Hematopoietic multipotent progenitor cell treated with erythropoietin and hydrocortisone succinate and interleukin-3 and kit ligand, for 8 days (in vitro differentiated cells): ENCODE data around the gene ETV5.

Experiments used
- DNase-seq: peaks from one replicate; pipeline ENCODE4 v3.0.0-alpha.2; 2015

Gene ETV5

DNA sequence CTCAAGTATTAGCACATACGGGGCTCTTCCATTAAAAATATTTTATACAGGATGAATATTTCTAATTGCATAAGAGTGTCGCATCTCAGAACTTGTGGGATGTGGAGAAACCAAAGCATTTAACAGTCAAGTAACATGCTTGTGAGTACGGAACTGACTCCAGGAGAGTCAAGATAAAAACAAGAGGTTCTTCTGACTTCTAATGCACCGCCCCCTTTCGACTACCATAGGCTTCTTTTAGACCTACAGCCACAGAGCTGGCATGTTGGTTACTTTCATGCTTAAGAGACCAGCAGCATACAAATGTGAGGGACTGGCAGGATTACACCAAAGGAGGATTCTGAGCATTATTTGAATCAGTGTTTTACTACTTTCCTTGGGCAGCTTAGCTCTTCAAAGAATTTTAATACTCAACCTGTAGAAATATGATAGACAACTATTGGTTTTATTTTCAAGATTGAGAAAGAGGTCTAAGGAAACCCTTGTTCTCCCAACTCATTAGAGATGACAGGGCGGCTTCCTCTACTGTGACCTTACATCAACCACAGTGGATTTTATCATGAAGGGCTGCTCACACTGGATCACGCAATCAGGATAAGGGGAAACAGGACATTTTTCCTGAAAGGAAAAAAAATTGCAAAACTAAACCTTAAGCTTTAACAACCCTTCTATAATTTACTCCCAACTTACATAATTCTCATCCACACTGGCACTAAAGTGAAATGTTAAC is 14.0 kb downstream of the ETV5 start:
- DNase-seq, result no peak

- no peak for DNase-seq
These were observed 14.6 kb downstream of the ETV5 start for GRCh38 chr3:186094271-186094670.

- no peak for DNase-seq
These were observed 15.5 kb downstream of the ETV5 start for GRCh38 chr3:186093271-186093900.

- DNase-seq, result no peak
These were observed 16.4 kb downstream of the ETV5 start for GRCh38 chr3:186092360-186093070.

GRCh38 chr3:186090901-186091300 is 18.0 kb downstream of the ETV5 start:
- DNase-seq, result no peak

DNA sequence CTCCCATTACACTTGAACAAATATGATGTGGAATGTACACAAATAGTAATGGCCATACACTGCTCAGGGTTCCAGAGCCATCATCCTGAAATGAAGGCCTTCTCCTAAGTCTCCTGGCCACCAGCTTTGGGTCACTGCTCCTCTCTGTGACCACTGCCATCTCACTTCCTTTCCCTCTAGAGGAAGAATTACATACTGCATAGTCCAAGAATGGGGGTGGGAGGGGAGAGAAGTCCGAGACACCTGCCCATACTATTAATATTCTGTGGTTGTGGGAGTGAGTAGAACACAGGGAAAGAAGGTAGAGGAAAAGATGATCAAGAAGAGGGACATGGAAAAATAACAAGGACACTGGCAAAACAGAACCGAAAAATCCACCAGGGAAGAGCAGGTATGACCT is 20.6 kb downstream of the ETV5 start:
- no peak for DNase-seq

GRCh38 chr3:186084264-186084663 is 24.6 kb downstream of the ETV5 start:
- no peak for DNase-seq

GRCh38 chr3:186083746-186084145 is 25.1 kb downstream of the ETV5 start:
- no peak for DNase-seq

DNA sequence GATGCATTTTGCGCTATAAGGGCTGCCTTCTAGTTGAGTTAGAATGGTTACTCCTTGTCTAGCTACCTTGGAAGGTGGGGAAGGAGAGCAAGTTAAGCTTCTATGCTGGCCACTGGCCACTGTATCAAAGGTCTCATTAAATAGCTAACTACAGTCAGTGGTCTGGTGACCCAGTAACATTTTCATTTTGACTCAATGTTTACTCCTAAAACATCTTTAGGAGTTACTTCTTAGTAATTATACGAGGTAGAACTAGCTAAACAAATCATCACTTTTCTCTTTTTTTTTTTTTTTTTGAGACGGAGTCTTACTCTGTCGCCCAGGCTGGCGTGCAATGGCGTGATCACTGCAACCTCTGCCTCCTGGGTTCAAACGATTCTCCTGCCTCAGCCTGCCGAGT is 26.7 kb downstream of the ETV5 start:
- no peak for DNase-seq

DNA sequence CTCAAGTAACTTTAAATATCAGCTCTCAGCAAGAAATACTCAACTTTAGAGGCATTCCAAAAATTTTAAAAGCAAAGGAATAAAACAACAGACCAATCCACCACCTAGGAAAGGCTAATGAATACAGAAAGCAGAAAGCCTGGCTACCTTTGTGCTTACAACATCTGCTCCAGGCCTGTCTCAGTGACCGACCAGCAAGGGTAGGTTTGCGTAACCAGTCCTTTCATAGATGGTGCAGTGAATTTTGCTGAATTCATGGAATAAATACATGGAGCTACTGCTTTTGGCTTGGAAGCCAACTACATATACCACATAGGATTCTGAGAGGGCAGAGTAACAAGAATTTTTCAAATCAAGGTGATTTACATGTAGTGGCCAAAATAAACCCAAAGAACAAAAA is 27.2 kb downstream of the ETV5 start:
- no peak for DNase-seq

DNA sequence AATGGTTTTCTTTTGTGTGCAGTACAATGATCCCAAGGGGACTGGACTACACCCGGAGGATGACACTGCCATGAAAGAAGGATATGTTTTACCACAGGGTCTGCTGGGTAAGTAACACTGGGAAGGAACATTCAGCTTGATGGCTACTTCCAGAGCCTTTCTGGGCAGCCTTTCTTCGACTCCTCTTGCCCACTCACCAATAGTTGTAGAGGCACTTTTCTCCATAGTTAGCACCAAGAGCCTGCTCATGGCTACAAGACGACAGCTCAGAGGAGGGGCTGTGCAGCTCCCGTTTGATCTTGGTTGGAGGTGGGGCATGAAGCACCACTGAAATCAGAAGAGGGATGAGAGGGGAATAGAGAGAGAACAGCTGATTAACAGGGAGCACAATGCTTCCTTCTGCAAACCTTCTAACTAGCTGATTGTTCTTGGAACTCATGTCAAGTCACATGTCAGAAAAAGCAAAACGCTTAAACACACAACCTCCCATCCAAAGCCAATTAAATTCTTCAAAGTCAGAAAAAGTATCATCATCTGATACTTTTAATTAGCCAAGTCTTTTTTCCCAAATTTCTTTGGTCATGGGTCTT is 27.9 kb downstream of the ETV5 start:
- DNase-seq, result no peak

DNA sequence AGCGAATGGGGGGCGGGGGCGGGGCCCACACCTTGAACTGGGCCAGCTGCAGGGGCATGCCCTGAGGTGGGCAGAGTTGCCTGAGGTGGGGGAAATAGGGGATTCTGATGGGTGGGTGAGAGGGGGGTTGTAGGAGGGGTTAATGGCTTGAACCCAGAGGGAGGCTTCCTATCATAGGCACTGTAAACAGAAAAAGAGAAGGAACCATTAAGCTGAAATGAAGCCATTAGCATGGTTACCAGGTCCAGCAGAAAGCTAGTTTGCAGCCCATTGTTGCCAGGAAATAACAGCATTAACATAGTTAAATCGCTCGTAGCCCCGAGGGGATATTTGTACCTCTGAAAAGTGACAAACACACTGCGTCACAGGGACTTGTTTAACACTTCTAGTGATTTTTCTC is 29.0 kb downstream of the ETV5 start:
- no peak for DNase-seq

GRCh38 chr3:186077466-186077865 is 31.4 kb downstream of the ETV5 start:
- no peak for DNase-seq

- DNase-seq, result no peak
These were observed 32.8 kb downstream of the ETV5 start for GRCh38 chr3:186075931-186076567.

GRCh38 chr3:186075489-186075888 is 33.4 kb downstream of the ETV5 start:
- DNase-seq, result no peak

- no peak for DNase-seq
These were observed 35.2 kb downstream of the ETV5 start for GRCh38 chr3:186073641-186074040.

DNA sequence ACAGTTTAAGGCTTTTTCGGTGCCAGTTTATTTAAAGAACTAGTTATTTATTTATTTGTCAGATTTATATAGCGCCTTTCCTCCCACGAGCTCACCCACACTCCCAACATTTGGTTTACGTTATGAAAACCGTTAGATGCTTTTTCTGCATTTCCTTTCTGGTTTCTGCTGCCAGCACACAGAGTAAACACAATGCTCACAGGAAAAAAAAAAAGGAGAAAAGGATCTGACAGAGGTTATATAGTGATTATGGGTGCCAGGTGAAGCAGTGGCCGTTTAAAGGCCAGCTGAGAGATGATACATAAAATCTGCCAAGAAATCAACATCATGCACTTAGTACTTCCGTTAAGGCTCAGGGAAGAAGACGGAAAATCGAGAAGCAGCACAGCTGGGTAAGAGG is 37.9 kb downstream of the ETV5 start:
- no peak for DNase-seq

DNA sequence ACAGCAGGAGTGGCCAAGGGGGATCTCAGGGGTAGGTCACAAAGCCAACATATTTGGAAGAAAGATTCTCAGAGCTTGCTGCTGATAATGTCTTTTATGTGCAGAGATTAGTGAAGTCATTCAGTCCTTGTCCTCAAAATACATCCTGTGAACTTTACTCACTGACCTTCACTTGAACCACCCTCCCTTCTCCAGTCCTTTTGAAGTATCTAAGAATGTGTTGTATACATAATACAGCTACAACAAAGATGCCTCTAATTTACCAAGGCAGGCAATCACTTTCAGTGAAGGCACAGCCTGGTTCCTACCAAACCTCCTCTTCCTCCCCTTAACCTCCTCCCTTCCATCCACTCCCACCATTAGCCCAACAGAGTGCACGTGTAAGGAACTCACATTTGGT is 38.3 kb downstream of the ETV5 start:
- no peak for DNase-seq

DNA sequence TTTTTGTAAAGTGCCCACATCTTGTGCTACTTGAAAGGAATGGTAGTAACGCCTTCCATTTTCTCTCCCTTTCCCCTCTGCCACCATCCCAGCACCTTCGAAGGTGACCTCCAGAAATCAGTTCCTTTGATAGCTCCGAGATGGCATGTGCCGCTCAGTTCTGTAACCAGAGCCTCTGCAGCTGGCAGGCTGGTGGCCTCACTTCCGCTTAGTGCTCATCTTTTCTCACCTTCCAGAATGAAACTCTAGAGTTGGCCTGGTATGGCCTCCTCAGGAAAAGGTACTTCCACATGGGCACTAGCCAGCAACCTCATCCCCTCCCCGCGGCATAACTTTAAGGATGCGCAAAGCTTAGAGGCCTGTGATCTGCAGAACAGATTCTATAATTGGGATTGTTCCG is 38.8 kb downstream of the ETV5 start:
- no peak for DNase-seq

GRCh38 chr3:186069199-186069598 is 39.7 kb downstream of the ETV5 start:
- DNase-seq, result no peak

DNA sequence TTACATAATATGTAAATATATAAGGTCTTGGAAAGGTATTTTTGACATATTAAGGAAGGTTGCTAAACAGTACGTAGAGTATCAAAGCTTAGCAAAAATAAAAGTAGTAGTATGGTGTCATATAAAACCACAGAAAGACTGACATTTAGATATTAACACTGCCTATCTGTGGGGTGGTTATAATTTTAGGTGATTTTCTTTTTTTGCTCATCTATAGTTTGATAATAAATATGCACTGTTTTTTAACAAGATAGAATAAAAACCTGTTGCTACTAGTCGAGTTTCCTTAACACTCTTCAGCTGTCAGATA is 40.7 kb downstream of the ETV5 start:
- DNase-seq, result no peak

- no peak for DNase-seq
These were observed 41.3 kb downstream of the ETV5 start for GRCh38 chr3:186067360-186068242.

DNA sequence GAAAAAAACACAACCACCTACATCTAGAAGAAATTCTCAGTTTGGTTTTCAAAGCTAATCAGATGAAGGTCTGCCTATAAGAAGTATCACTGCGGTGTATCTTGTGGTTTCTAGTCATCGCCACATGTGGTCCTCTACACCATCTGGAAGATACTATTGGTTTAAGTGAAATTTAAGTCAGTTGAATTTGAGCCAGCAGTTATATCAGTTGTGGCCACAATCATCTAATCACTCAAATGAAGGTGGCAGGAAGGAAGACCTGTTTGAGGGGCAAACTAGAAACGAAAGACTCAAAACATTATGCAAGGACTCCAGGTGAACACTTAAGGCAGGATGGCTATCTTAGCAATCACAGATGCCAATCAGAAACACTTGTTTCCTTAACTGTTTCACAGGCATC is 48.7 kb downstream of the ETV5 start:
- DNase-seq, result peak; percentile 59
